ENCODE results near the gene APBB1. TPM values are rescaled to one million over a fixed set of nuclear protein-coding genes. Genes with fewer than 3 reads are reported as not detected.

Gene APBB1
- total RNA-seq, 1 experiment from 2014 or later: 12.4 TPM

DNA sequence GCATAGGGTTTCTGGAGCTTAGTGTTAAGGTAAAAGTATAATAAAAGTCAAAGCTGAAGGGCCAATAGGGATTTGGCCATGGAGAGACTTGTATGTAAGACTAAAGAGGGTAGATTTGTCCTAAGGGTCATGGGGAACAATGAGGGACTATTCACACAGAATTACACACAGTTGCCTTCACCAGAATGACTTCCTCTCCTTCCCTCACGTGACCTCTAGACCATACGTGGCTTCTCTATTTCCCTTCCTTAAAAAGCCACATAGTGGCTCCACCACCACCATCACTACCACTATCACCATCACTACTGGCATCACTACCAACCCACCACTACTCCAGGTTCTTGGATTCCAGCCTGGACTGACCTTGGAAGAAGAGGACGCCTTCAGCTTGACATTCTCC lies 19.1 kb upstream of the APBB1 start:
- H3K9me2 ChIP-seq (ENCODE audit: insufficient read depth): no peaks in the 10 kb centered on the region
- no TSS peak for BruUV-seq (replicated peaks)
- no peaks in the 10 kb centered on the region for H3K9me3 ChIP-seq (ENCODE audit: control insufficient read depth in 1 of 2, insufficient read depth in 1 of 2, low read depth in 1 of 2, low read length in 2 of 2)
- no peak overlapping the region for H3K4me3 ChIP-seq (replicated peaks in 1 of 2; ENCODE audit: low read depth in 1 of 2, low read length in 2 of 2)
- no peaks in the 10 kb centered on the region for H4K20me1 ChIP-seq (ENCODE audit: insufficient read depth)
- no peak for TF ChIP-seq YY1 (IDR thresholded peaks at IDR 0.05; ENCODE audit: extremely low read depth, insufficient replicate concordance, low read depth, low read length)
- no peak for TF ChIP-seq SIN3A (IDR thresholded peaks at IDR 0.05; ENCODE audit: low read depth)
- no peak for TF ChIP-seq SRF (IDR thresholded peaks at IDR 0.05; ENCODE audit: low read depth)
- TF ChIP-seq TCF7L2 (IDR thresholded peaks at IDR 0.05; ENCODE audit: borderline replicate concordance, extremely low read depth, insufficient read depth, insufficient read length): no peak
- no peak for TF ChIP-seq ZNF274 (IDR thresholded peaks at IDR 0.05; ENCODE audit: low read depth, low read length)
- TF ChIP-seq SP1 (IDR thresholded peaks at IDR 0.05; ENCODE audit: low read depth): no peak
- no peak for TF ChIP-seq RAD21 (IDR thresholded peaks at IDR 0.05; ENCODE audit: low read depth)
- no peak for TF ChIP-seq FOSL1 (IDR thresholded peaks at IDR 0.05; ENCODE audit: low read depth)
- no peak for TF ChIP-seq JUND (IDR thresholded peaks at IDR 0.05)
- TF ChIP-seq EGR1 (IDR thresholded peaks at IDR 0.05; ENCODE audit: low read depth): no peak
- TF ChIP-seq ZFX (IDR thresholded peaks at IDR 0.05): no peak
- TF ChIP-seq ZBTB33 (IDR thresholded peaks at IDR 0.05; ENCODE audit: extremely low read depth, insufficient replicate concordance, low read length): no peak
- no peak for TF ChIP-seq REST (IDR thresholded peaks at IDR 0.05; ENCODE audit: low read depth)
- TF ChIP-seq ELF1 (IDR thresholded peaks at IDR 0.05; ENCODE audit: borderline replicate concordance, low read depth): no peak
- TF ChIP-seq CTCF (IDR thresholded peaks at IDR 0.05 in 2 of 3, conservative IDR thresholded peaks at IDR 0.05 in 1 of 3; ENCODE audit: borderline replicate concordance in 1 of 3, insufficient read depth in 1 of 3, low read depth in 2 of 3, low read length in 2 of 3): no peak
- no peak overlapping the region for H3K9ac ChIP-seq (ENCODE audit: low read length)
- H3K27ac ChIP-seq (ENCODE audit: low read depth, low read length): no peak overlapping the region
- peaks cover 0 to under 1% of the 10 kb centered on the region in 2 experiments; a peak in 1 of 4 replicates for H3K4me1 ChIP-seq (ENCODE audit: control insufficient read depth in 1 of 2, insufficient read depth in 2 of 2, low read length in 2 of 2)
- no peaks in the 10 kb centered on the region for H3K27me3 ChIP-seq (ENCODE audit: insufficient read depth, low read length)
- intact Hi-C loops (cut with micrococcal nuclease): no loop called here
- H3K36me3 ChIP-seq (ENCODE audit: control insufficient read depth in 1 of 2, insufficient read depth in 2 of 2, low read length in 2 of 2): no peaks in the 10 kb centered on the region
- no peak for ATAC-seq
- CTCF ChIA-PET: interaction anchor here (0.7 to 2.4 kb wide), 9 partner anchors 14 to 319 kb away, joined by 3 to 26 read pairs (median 3); partner anchors contain the start of genes APBB1 and TIMM10B
- no peak overlapping the region for H3K4me2 ChIP-seq (ENCODE audit: low read length)
- DNase-seq (ENCODE audit: low read depth, low spot score): no peak
- POLR2A ChIA-PET: no interaction called here
- H3K79me2 ChIP-seq (ENCODE audit: insufficient read depth, low read length): no peaks in the 10 kb centered on the region
- no peak overlapping the region for H2AFZ ChIP-seq (ENCODE audit: low read depth, low read length, poor library complexity, severe bottlenecking)
- RAD21 ChIA-PET (ENCODE audit: low non-redundant PET in 1 of 2, low total read pairs in 2 of 2, uncharacterized antibody in 2 of 2, unreplicated experiment in 2 of 2): interaction anchor here (0.6 to 1.7 kb wide), 2 partner anchors 59 to 230 kb away, joined by 3 to 7 read pairs; no protein-coding TSS in a partner anchor

Measured in HCT116 (cell line).